Heart left ventricle (tissue), 13 donors: ENCODE measurements around the gene KRT12.

ENCODE experiments used
- CTCF ChIP-seq, 12 donors: fragments of 200-600 bp; sonication (generic) in 4 of 12; IDR thresholded peaks; one replicate each; pipeline versions ENCODE4 v1.5.0 to v1.8.0; 2018 to 2022; ENCODE audit warnings: antibody characterized with exemption in 12 of 12, mild to moderate bottlenecking in 5 of 12
- POLR2A ChIP-seq, 2 donors: fragments of 450-650 bp; IDR thresholded peaks; one replicate each; pipeline ENCODE4 v1.6.1; 2017; ENCODE audit warnings: antibody characterized with exemption in 2 of 2, mild to moderate bottlenecking in 2 of 2, moderate library complexity in 2 of 2
- donor health status: ischemic (EF 13 %, LVEDD 7.1; RV severe dilation, severe dysfunction).
- donor health status: DM: no; HTN: yes; CAD: no.
- donor health status: DM: no; HTN: no; CAD: no.
- donor health status: ischemic (EF 25% LVEDD 6.9; RV normal size, moderate dysfunction).
- donor health status: ischemic (EF 25% LVEDD 5.7; RV mildly dilated, moderate dysfunction).
- donor health status: ischemic (EF 35%, LVEDD 5.7; RV mildly dilated, moderate dysfunction).
- donor health status: nonischemic (EF 11% LVEDD 7.7; RV severe dilation, severe dysfunction).
- donor health status: DM: yes; HTN: yes; CAD: no.
- donor health status: PGD.
- donor health status: ischemic (EF 29% LVEDD 5.4; RV normal size, mild dysfunction).
- donor health status: nonischemic (EF 23%, LVEDD 6.1; RV moderate dilation, normal function).

DNA sequence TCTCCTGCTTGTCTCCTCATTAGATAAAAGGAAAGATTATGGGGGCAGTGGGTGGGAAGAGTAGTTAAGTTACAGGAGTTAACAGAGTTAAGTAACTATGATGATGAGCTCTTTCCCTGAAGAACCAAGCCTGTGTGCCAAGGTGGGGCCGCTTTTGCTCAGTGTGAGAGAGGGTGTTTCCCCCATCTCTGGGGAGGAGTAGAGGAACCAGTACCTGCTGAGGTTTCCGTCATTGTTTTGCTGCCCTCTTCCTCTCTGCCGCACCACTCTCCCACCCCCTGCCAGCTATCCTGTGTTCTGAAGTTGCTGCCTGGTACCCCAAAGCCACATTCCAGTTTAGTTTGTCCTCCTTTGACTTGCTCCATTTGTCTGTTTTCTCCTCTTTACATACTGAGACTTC, 23.8 kb downstream of the KRT12 start:
- TF ChIP-seq CTCF (IDR thresholded peaks at IDR 0.05): no peak
- TF ChIP-seq POLR2A (IDR thresholded peaks at IDR 0.05): no peak
